CD4-positive, alpha-beta T cell (primary cell): ENCODE results near the gene DCDC2C. TPM values are rescaled to one million over a fixed set of nuclear protein-coding genes. Genes with fewer than 3 reads are reported as not detected.

ENCODE experiments used
- ATAC-seq: fragments of 200-7000 bp; cut with Tn5 transposase; one replicate; pipeline ENCODE4 v1.10.0; 2022; ENCODE audit warnings: mild to moderate bottlenecking; ENCODE audit not compliant: poor library complexity
- CTCF ChIA-PET: fragments of 350-600 bp; sonication (Branson Sonifier 250); formaldehyde crosslinking; loops from one replicate; lab custom pipeline; 2021; ENCODE audit warnings: antibody characterized with exemption, inconsistent platforms; lab: Charles Lee
- POLR2A ChIA-PET: fragments of 350-600 bp; sonication (Branson Sonifier 250); formaldehyde crosslinking; loops from one replicate; lab custom pipeline; 2021; ENCODE audit warnings: antibody characterized with exemption, inconsistent platforms; lab: Charles Lee
- DNase-seq, 14 experiments: peaks; one replicate each; pipeline ENCODE4 v3.0.0-alpha.2; 2013 to 2020; ENCODE audit warnings: mixed read lengths in 2 of 14
- H3K27ac ChIP-seq, 2 donors: one replicate each; pipeline versions ENCODE4 v1.5.1 to v1.7.0; 2013; ENCODE audit warnings: low read length in 2 of 2, low read depth in 1 of 2, mild to moderate bottlenecking in 1 of 2
- H3K27me3 ChIP-seq, 2 experiments: 1 replicate in 1 of 2; 2 replicates in 1 of 2; pipeline versions ENCODE4 v1.6.1 to v1.7.0; 2013; ENCODE audit warnings: low read length in 2 of 2, control low read depth in 1 of 2, mild to moderate bottlenecking in 1 of 2, moderate library complexity in 1 of 2; ENCODE audit not compliant: insufficient read depth in 2 of 2, control insufficient read depth in 1 of 2
- H3K36me3 ChIP-seq: one replicate; pipeline ENCODE4 v1.6.1; 2013; ENCODE audit warnings: low read length, control low read depth; ENCODE audit not compliant: insufficient read depth
- H3K4me1 ChIP-seq: one replicate; pipeline ENCODE4 v1.6.1; 2013; ENCODE audit warnings: low read length, control low read depth; ENCODE audit not compliant: insufficient read depth
- H3K4me3 ChIP-seq: one replicate; pipeline ENCODE4 v1.5.1; 2013; ENCODE audit warnings: mild to moderate bottlenecking, low read length, moderate library complexity
- H3K9me3 ChIP-seq, 2 experiments: 1 replicate in 1 of 2; 2 replicates in 1 of 2; pipeline versions ENCODE4 v1.6.1 to v1.7.0; 2013; ENCODE audit warnings: low read length in 2 of 2, mild to moderate bottlenecking in 2 of 2, control low read depth in 1 of 2, moderate library complexity in 1 of 2; ENCODE audit not compliant: control insufficient read depth in 1 of 2, insufficient read depth in 1 of 2
- H3K27ac Mint-ChIP-seq: one replicate; pipeline ENCODE4 v1.8.0; 2020; ENCODE audit warnings: mixed read lengths
- H3K27me3 Mint-ChIP-seq: one replicate; pipeline ENCODE4 v1.8.0; 2021; ENCODE audit warnings: mixed read lengths
- H3K36me3 Mint-ChIP-seq: one replicate; pipeline ENCODE4 v1.8.0; 2021; ENCODE audit warnings: low read depth, mixed read lengths
- H3K4me1 Mint-ChIP-seq: one replicate; pipeline ENCODE4 v1.8.0; 2021; ENCODE audit warnings: low read depth, mixed read lengths
- H3K4me3 Mint-ChIP-seq: one replicate; pipeline ENCODE4 v1.8.0; 2020; ENCODE audit warnings: mild to moderate bottlenecking, mixed read lengths
- H3K9me3 Mint-ChIP-seq: one replicate; pipeline ENCODE4 v1.8.0; 2020; ENCODE audit warnings: mixed read lengths
- intact Hi-C, 2 experiments: fragments of 100-400 bp; cut with DNase I in 1 of 2; cut with micrococcal nuclease in 1 of 2; formaldehyde crosslinking; loops; one replicate each; pipeline versions ENCODE4 v1.15.1 to v1.9.0; 2023 to 2025; cut with DNase I, micrococcal nuclease
- total RNA-seq, 174 experiments: library from RNA in 2 of 174; stranded (reverse) in 2 of 174; gene quantifications; one replicate each; pipeline ENCODE4 v1.2.3 and lab custom pipeline; 2021 to 2026
- TF ChIP-seq, protein P1 (sequence below): fragments of 200-600 bp; IDR thresholded peaks from one replicate; pipeline ENCODE4 v1.8.0; 2022; ENCODE audit warnings: antibody characterized with exemption, mild to moderate bottlenecking

Gene DCDC2C
- total RNA-seq, 2 experiments from 2014 or later: not detected

DNA sequence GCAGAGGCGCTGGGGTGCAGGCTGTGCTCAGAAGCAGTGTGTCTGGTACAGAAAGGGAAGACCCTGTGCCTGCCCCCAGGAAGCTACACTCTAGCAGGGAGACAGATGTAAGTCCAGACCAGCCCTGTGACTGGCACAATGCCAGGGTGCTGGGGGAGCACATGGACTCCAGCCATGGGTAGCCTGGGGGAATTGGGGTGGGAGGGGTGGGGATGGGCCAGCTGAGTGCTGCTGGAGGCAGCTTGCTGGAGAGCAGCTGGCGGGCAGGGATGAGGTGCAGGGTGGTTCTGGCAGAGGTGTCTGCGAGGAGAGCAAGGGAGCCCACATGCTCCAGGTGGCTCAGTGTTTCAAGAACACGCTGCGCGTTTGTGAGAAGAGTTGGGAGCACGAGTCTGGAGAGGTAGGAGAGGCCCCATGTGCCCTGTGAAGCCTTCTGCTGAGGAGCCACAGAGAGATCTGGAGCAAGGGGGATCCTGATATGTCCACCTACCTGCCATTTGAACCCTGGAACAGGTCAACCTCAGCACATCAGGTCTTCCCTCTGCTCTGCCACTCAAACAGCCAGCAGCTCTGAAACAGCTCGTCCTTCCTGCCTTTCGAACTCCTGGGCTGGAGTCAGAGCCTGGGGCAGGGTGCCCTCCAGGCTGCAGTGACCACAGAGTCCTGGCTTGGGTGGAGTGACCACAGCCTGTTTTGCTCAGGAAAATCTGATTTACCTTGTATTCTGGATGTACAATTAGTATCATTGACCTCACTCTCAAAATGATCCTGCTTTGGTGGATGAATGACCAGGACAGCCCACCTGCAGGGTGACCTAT lies 30.3 kb upstream of the DCDC2C start:
- ChIA-PET POLR2A (no interaction called here), CTCF (no interaction called here)
- no peak for DNase-seq
- H3K27me3 Mint-ChIP-seq: peaks cover 7% of the 10 kb centered on the region
- H3K36me3 Mint-ChIP-seq: no peaks in the 10 kb centered on the region
- no peaks in the 10 kb centered on the region for H3K4me1 Mint-ChIP-seq
- H3K4me3 ChIP-seq: no peak overlapping the region
- ATAC-seq: no peak
- H3K4me1 ChIP-seq: no peaks in the 10 kb centered on the region
- no peaks in the 10 kb centered on the region for H3K27me3 ChIP-seq
- no peaks in the 10 kb centered on the region for H3K9me3 ChIP-seq
- H3K27ac Mint-ChIP-seq: no peak overlapping the region
- H3K4me3 Mint-ChIP-seq: no peak overlapping the region
- no peaks in the 10 kb centered on the region for H3K9me3 Mint-ChIP-seq
- H3K36me3 ChIP-seq: no peaks in the 10 kb centered on the region
- intact Hi-C loops: no loop called here
- TF ChIP-seq, protein P1, sequence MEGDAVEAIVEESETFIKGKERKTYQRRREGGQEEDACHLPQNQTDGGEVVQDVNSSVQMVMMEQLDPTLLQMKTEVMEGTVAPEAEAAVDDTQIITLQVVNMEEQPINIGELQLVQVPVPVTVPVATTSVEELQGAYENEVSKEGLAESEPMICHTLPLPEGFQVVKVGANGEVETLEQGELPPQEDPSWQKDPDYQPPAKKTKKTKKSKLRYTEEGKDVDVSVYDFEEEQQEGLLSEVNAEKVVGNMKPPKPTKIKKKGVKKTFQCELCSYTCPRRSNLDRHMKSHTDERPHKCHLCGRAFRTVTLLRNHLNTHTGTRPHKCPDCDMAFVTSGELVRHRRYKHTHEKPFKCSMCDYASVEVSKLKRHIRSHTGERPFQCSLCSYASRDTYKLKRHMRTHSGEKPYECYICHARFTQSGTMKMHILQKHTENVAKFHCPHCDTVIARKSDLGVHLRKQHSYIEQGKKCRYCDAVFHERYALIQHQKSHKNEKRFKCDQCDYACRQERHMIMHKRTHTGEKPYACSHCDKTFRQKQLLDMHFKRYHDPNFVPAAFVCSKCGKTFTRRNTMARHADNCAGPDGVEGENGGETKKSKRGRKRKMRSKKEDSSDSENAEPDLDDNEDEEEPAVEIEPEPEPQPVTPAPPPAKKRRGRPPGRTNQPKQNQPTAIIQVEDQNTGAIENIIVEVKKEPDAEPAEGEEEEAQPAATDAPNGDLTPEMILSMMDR: no peak
- no peak overlapping the region for H3K27ac ChIP-seq

DNA sequence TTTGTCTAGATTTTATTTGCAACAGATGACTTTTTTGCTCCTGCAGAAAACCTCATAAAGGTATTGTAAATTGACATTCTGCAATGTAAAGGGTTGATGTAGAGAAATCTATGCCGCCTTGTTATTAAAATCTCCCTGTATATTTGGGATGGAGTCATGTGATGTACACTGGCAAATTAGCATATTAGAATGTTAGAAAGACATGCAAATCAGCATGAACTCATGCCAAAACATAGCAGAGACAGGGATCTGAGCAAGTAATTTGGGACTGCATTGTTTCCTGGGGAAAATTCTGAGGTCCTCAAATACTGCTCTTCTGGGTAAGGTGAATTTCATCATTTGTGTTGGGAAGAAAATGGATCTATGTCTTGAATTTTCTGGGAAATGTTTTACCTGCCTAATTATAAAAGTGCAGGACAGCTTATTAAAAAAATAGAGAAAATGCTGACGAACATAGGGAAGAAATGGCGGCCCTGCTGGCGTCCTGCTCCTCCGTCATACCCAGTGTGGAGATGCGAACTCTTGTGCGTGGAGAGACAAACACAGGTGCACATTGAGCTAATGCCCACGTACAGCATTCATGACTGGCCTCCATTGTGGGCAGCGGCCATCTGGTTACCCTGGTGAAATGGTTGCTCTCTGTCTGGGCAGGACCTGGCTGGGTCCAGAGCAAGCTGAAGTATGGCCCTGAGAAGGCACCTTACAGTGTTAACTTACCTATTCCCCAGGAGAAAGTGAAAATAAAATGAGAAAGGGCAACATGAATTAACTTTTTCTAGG lies 29.1 kb upstream of the DCDC2C start:
- ATAC-seq: no peak
- H3K27me3 Mint-ChIP-seq: peaks cover 5% of the 10 kb centered on the region
- H3K27me3 ChIP-seq: no peaks in the 10 kb centered on the region
- no peak overlapping the region for H3K27ac ChIP-seq
- H3K9me3 Mint-ChIP-seq: no peaks in the 10 kb centered on the region
- no peak overlapping the region for H3K27ac Mint-ChIP-seq
- no peak overlapping the region for H3K4me3 ChIP-seq
- H3K4me1 Mint-ChIP-seq: no peaks in the 10 kb centered on the region
- H3K36me3 Mint-ChIP-seq: no peaks in the 10 kb centered on the region
- ChIA-PET POLR2A (no interaction called here), CTCF (no interaction called here)
- TF ChIP-seq, protein P1: no peak
- no peaks in the 10 kb centered on the region for H3K9me3 ChIP-seq
- no peaks in the 10 kb centered on the region for H3K36me3 ChIP-seq
- DNase-seq: no peak
- intact Hi-C loops: no loop called here
- no peaks in the 10 kb centered on the region for H3K4me1 ChIP-seq
- no peak overlapping the region for H3K4me3 Mint-ChIP-seq

DNA sequence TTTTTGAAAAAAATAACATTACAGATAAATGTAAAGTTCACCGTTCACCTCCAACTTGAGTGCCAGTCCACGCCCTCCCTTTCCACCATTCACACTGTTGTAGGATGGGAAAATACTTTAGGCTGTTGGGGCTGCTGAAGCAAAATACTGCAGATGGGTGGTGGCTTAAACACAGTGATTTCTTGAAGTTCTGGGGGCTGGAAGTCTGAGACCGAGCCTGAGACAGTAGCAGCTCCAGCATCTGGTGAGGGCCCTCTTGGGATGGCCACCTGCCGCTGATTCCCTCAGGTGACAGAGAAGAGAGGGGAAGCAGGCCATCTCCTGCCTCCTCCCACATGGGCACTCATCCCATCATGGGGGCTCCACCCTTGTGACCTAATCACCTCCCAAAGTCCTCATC lies 27.7 kb upstream of the DCDC2C start:
- POLR2A ChIA-PET: no interaction called here
- Mint-ChIP-seq H3K27me3 (no peaks in the 10 kb centered on the region), H3K4me3 (no peak overlapping the region), H3K9me3 (no peaks in the 10 kb centered on the region), H3K4me1 (no peaks in the 10 kb centered on the region), H3K27ac (no peak overlapping the region), H3K36me3 (no peaks in the 10 kb centered on the region)
- no peaks in the 10 kb centered on the region for H3K9me3 ChIP-seq
- CTCF ChIA-PET: no interaction called here
- H3K27ac ChIP-seq: no peak overlapping the region
- ATAC-seq: no peak
- no peak overlapping the region for H3K4me3 ChIP-seq
- H3K27me3 ChIP-seq: no peaks in the 10 kb centered on the region
- H3K36me3 ChIP-seq: no peaks in the 10 kb centered on the region
- intact Hi-C loops: no loop called here
- TF ChIP-seq, protein P1: no peak
- DNase-seq: no peak
- no peaks in the 10 kb centered on the region for H3K4me1 ChIP-seq
